Endothelial cell of umbilical vein (primary cell): ENCODE results near the gene KLF15. TPM values are rescaled to one million over a fixed set of nuclear protein-coding genes. Genes with fewer than 3 reads are reported as not detected.

Source experiments
- BruUV-seq: library from RNA; stranded (reverse); fragments of 400-500 nt; replicated peaks from 2 replicates; lab custom pipeline; 2021; lab: Mats Ljungman, UMichigan
- CTCF ChIA-PET: fragments of 300-600, 350-600 bp; sonication (Branson Sonifier 250); formaldehyde crosslinking; loops from one replicate; lab custom pipeline; 2021; ENCODE audit warnings: antibody characterized with exemption, inconsistent platforms; lab: Charles Lee
- POLR2A ChIA-PET: fragments of 300-600, 350-600 bp; sonication (Branson Sonifier 250); formaldehyde crosslinking; loops from one replicate; lab custom pipeline; 2021; ENCODE audit warnings: antibody characterized with exemption, inconsistent platforms; lab: Charles Lee
- DNase-seq: peaks from one replicate; pipeline ENCODE4 v3.0.0-alpha.2; 2011; ENCODE audit warnings: low read depth, low spot score
- FAIRE-seq: peaks from 2 replicates; lab custom pipeline; 2011; peaks lifted over from hg19 to GRCh38; lab: Jason Lieb, UNC
- H2AFZ ChIP-seq: 2 replicates; pipeline ENCODE4 v1.6.0; 2012; ENCODE audit warnings: low read depth, low read length, control low read depth, inconsistent platforms
- H3K27ac ChIP-seq: 2 replicates; pipeline ENCODE4 v1.5.1; 2011; ENCODE audit warnings: low read depth, mild to moderate bottlenecking, control low read depth, low read length, moderate library complexity; ENCODE audit not compliant: insufficient read depth
- H3K27me3 ChIP-seq, 2 experiments: 2 replicates each; pipeline versions ENCODE4 v1.6.0 to v1.6.1; 2011; ENCODE audit warnings: low read length in 2 of 2, mixed read lengths in 1 of 2; ENCODE audit not compliant: control insufficient read depth in 2 of 2, insufficient read depth in 2 of 2
- H3K36me3 ChIP-seq, 2 experiments: 2 replicates in 1 of 2; 3 replicates in 1 of 2; pipeline ENCODE4 v1.5.1; 2011; ENCODE audit warnings: low read length in 2 of 2, mild to moderate bottlenecking in 1 of 2, moderate library complexity in 1 of 2; ENCODE audit not compliant: control insufficient read depth in 2 of 2, insufficient read depth in 2 of 2; ENCODE audit errors: extremely low read depth in 1 of 2
- H3K4me1 ChIP-seq: 3 replicates; pipeline ENCODE4 v1.5.1; 2011; ENCODE audit warnings: mild to moderate bottlenecking, low read length; ENCODE audit not compliant: control insufficient read depth, insufficient read depth; ENCODE audit errors: extremely low read depth
- H3K4me2 ChIP-seq: 2 replicates; pipeline ENCODE4 v1.6.1; 2011; ENCODE audit warnings: low read length, control low read depth, mixed read lengths; ENCODE audit not compliant: insufficient read depth
- H3K4me3 ChIP-seq, 3 experiments: fragments of 200-600 bp in 1 of 3; sonication (generic), shearing (Covaris generic) in 1 of 3; replicated peaks in 1 of 3; 2 replicates each; pipeline ENCODE4 v1.5.1; 2011 to 2016; ENCODE audit warnings: control low read depth in 3 of 3, low read length in 3 of 3, mild to moderate bottlenecking in 2 of 3, inconsistent platforms in 1 of 3, low read depth in 1 of 3, moderate library complexity in 1 of 3; ENCODE audit not compliant: insufficient read depth in 1 of 3
- H3K79me2 ChIP-seq: 2 replicates; pipeline ENCODE4 v1.6.0; 2012; ENCODE audit warnings: low read length, inconsistent platforms; ENCODE audit not compliant: control insufficient read depth, insufficient read depth
- H3K9ac ChIP-seq: replicated peaks from 2 replicates; pipeline ENCODE3; 2011; ENCODE audit warnings: low read length, control low read depth; ENCODE audit not compliant: insufficient read depth; ENCODE audit errors: extremely low read depth
- H3K9me1 ChIP-seq: replicated peaks from 3 replicates; pipeline ENCODE4 v1.6.0; 2011; ENCODE audit warnings: mild to moderate bottlenecking, low read length; ENCODE audit not compliant: control insufficient read depth, insufficient read depth; ENCODE audit errors: extremely low read depth
- H3K9me3 ChIP-seq: replicated peaks from 2 replicates; pipeline ENCODE4 v1.5.1; 2012; ENCODE audit warnings: low read length, inconsistent platforms; ENCODE audit not compliant: control insufficient read depth, insufficient read depth
- H4K20me1 ChIP-seq: replicated peaks from 2 replicates; pipeline ENCODE3; 2011; ENCODE audit warnings: mild to moderate bottlenecking, low read length; ENCODE audit not compliant: control insufficient read depth, insufficient read depth; ENCODE audit errors: extremely low read depth
- CTCF ChIP-seq, 2 donors: IDR thresholded peaks; 1 replicate in 1 of 2; 2 replicates in 1 of 2; pipeline ENCODE4 v1.5.1; 2011; ENCODE audit warnings: low read length in 2 of 2, mild to moderate bottlenecking in 2 of 2, moderate library complexity in 2 of 2, control low read depth in 1 of 2, inconsistent platforms in 1 of 2, low read depth in 1 of 2; ENCODE audit not compliant: insufficient read depth in 1 of 2; ENCODE audit errors: extremely low read depth in 1 of 2
- EZH2 ChIP-seq: IDR thresholded peaks from 2 replicates; pipeline ENCODE4 v1.6.1; 2012; ENCODE audit warnings: borderline replicate concordance, low read depth, mild to moderate bottlenecking, moderate library complexity, low read length, inconsistent platforms; ENCODE audit not compliant: severe bottlenecking
- FOS ChIP-seq: IDR thresholded peaks from 2 replicates; pipeline ENCODE4 v1.6.1; 2011; ENCODE audit warnings: mild to moderate bottlenecking, low read length, moderate library complexity, borderline replicate concordance; ENCODE audit not compliant: insufficient read depth
- GATA2 ChIP-seq: IDR thresholded peaks from 2 replicates; pipeline ENCODE4 v1.7.0; 2011; ENCODE audit warnings: low read depth, mild to moderate bottlenecking, moderate library complexity, mixed read lengths, low read length; ENCODE audit not compliant: insufficient read length, insufficient read depth
- JUN ChIP-seq: IDR thresholded peaks from 2 replicates; pipeline ENCODE4 v1.6.1; 2011; ENCODE audit warnings: borderline replicate concordance, low read depth; ENCODE audit not compliant: insufficient read length, insufficient read depth
- MAX ChIP-seq: IDR thresholded peaks from 2 replicates; pipeline ENCODE4 v1.6.1; 2011; ENCODE audit not compliant: insufficient read depth, insufficient read length
- MYC ChIP-seq: IDR thresholded peaks from one replicate; pipeline ENCODE4 v1.6.1; 2011; ENCODE audit warnings: mild to moderate bottlenecking, low read depth, low read length
- POLR2A ChIP-seq: IDR thresholded peaks from 2 replicates; pipeline ENCODE4 v1.6.1; 2012; ENCODE audit warnings: low read depth, mild to moderate bottlenecking, control low read depth, low read length
- POLR2AphosphoS5 ChIP-seq: IDR thresholded peaks from 2 replicates; pipeline ENCODE4 v1.6.1; 2012; ENCODE audit warnings: low read depth, mild to moderate bottlenecking, control low read depth, low read length, moderate library complexity; ENCODE audit not compliant: insufficient read depth
- dilution Hi-C: fragments of 300-500 bp; cut with MboI; formaldehyde crosslinking; loops from one replicate; pipeline ENCODE4 v1.15.0; 2019; ENCODE audit warnings: low sequenced_read_pairs; ENCODE audit not compliant: extremely low pct_ligation_motif_present
- intact Hi-C: fragments of 100-400 bp; cut with micrococcal nuclease; formaldehyde crosslinking; loops from one replicate; pipeline ENCODE4 v1.10.0; 2022
- polyA plus RNA-seq, 4 experiments: library from polyadenylated mRNA; depleted of rRNA in 3 of 4; stranded (reverse) in 3 of 4; unstranded in 1 of 4; fragments of >200 nt; gene quantifications; 2 replicates each; pipeline versions ENCODE4 v1.2.1 to v1.2.3, GENCODE V29; 2011 to 2012; ENCODE audit warnings: missing spikeins in 1 of 4
- total RNA-seq: library from RNA; stranded (reverse); gene quantifications from 2 replicates; pipeline ENCODE4 v1.2.3, GENCODE V29; 2021

The KLF15 gene
- total and polyA plus RNA-seq, 2 donors (not counting 3 experiments of a cell fraction or from before 2014, with no cell fraction given) = 2.2 to 3.0 TPM

- ChIA-PET CTCF (interaction anchor here (1.0 kb wide), 1 partner anchor 83 kb away, joined by 3 read pairs; no protein-coding TSS in a partner anchor), POLR2A (no interaction called here)
Measured at GRCh38 chr3:126342991-126343648, 14.1 kb downstream of the KLF15 start.

More at GRCh38 chr3:126342991-126343648, 14.1 kb downstream of the KLF15 start:
- Histone ChIP-seq H3K27ac (no peak overlapping the region), H3K79me2 (no peaks in the 10 kb centered on the region), H3K9ac (no peak overlapping the region), H3K9me1 (no peaks in the 10 kb centered on the region), H3K36me3 (no peaks in the 10 kb centered on the region), H3K27me3 (no peaks in the 10 kb centered on the region), H3K4me1 (no peaks in the 10 kb centered on the region), H3K4me2 (no peak overlapping the region), H3K9me3 (no peaks in the 10 kb centered on the region), H2AFZ (no peak overlapping the region), H4K20me1 (no peaks in the 10 kb centered on the region), H3K4me3 (no peak overlapping the region)
- intact Hi-C loops (no loop called here), dilution Hi-C loops (no loop called here)
- FAIRE-seq (no peak), DNase-seq (no peak)
- BruUV-seq = no TSS peak
- TF ChIP-seq EZH2 = no peak
- no peak for TF ChIP-seq GATA2
- no peak for TF ChIP-seq MAX
- TF ChIP-seq CTCF (IDR thresholded peaks at IDR 0.05; ENCODE audit: extremely low read depth in 1 of 2, insufficient read depth in 1 of 2, low read depth in 1 of 2, low read length in 2 of 2) = no peak
- TF ChIP-seq POLR2A = no peak
- TF ChIP-seq MYC = no peak
- TF ChIP-seq FOS = no peak
- no peak for TF ChIP-seq JUN
- no peak for TF ChIP-seq POLR2AphosphoS5
